Right renal pelvis (tissue), 4 donors: ENCODE results near the gene PACS2. TPM values are rescaled to one million over a fixed set of nuclear protein-coding genes. Genes with fewer than 3 reads are reported as not detected.
"Not testable (repeated sequence)": the region's sequence is repeated elsewhere in the genome, so short reads cannot be mapped to it uniquely, and the experiment has no call there.

Experiments used
- DNase-seq, 4 donors: peaks; one replicate each; pipeline ENCODE4 v3.0.0-alpha.2; 2013; ENCODE audit warnings: low read depth in 4 of 4, low spot score in 3 of 4, missing footprints in 1 of 4
- polyA plus RNA-seq, 4 donors: library from polyadenylated mRNA; unstranded; fragments of 120-200 nt; gene quantifications; one replicate each; pipeline ENCODE4 v1.2.1, GENCODE V29; 2013; ENCODE audit not compliant: insufficient read length in 4 of 4

Gene PACS2
- polyA plus RNA-seq, 4 donors, result 59.3 to 72.4 (median 62.6) TPM

DNA sequence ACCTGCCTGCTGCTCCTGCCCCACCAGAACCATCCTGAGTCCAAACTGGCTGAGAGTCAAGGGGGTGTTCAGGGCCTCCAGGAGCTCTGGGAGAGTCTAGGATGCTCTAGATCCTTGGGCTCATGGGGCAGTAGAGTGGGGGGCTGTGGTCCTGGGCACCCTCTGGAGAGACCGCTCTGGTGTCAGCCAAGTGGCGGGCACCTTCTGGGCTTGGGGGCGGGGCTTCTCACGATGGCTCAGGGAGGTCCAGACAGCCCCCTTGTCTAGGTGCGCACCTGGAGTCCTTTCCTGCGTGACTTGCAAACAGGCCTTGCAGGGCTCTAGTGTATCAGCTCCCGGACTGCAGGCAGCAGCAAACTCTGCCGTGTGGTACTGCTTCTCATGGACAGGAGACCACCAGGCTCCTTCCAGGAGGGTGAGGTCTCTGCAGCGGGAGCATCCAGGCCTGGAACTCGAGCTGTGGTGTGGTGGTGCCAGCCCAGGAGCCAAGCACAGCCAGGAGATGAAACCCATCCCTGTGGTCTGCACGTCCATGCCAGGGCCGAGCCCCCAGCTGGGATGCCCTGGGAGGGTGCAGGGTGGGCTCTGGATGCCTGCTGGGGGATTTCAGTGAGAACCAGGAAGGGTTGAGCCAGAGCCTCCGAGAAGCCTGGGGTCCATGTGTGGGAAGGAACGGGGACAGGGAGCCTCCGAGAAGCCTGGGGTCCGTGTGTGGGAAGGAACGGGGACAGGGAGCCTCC lies 15.0 kb downstream of the PACS2 start:
- no peak for DNase-seq

DNA sequence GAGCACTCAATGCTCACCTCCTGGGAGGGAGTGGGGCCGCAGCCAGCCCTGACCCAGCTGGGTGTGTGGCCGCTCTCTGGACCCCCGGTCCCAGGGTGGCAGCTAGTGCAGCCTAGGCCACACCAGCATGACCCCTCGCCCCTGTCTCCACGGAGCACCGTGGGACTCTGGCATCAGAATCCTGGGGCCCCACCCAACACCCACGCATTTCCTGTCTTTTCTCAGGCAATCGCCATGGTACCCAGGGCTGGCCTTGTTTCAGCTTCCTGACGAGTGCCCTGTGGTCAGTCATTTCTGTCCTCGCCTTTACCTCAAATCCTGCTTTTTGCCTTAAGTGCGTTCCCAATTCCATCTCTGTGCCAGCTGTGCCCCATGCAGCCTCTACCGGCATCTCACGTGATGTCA lies 15.9 kb downstream of the PACS2 start:
- DNase-seq, result no peak

DNA sequence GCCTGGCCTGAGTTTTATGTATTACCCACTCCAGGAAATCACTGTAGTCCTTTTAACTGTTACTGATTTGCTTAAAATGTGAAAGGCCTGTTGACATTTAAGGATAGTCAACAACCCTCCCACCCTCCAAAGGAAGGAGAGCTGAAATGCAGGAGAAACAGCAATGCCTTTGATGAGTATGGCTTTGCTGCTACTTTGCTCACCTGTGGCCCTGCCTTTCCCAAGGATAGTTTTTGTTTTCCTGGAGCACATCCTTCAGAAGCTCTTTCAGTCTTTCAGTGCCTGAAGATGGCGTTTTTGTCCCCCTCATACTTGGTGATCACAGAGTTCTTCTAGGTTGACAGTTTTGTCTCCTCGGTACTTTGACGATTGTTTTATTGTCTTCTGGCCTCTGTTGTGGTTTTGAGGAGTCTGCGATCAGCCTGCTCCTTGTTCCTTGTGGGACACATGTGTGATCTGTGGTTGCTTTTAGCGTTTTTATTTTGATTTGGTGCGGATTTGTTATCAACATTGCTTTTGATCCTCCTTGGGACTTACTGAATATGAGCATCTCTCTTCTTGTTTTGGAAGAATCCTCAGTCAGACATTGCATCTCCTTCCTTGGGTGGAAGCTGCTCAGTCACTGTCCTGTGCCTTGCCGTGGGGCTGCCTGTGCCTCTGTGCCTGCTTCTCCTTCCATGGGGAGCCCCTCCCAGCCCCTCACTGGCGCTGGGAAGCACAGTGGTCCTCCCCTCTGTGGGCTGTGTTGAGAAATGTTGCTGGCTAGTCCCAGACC lies 17.2 kb downstream of the PACS2 start:
- no peak for DNase-seq

DNA sequence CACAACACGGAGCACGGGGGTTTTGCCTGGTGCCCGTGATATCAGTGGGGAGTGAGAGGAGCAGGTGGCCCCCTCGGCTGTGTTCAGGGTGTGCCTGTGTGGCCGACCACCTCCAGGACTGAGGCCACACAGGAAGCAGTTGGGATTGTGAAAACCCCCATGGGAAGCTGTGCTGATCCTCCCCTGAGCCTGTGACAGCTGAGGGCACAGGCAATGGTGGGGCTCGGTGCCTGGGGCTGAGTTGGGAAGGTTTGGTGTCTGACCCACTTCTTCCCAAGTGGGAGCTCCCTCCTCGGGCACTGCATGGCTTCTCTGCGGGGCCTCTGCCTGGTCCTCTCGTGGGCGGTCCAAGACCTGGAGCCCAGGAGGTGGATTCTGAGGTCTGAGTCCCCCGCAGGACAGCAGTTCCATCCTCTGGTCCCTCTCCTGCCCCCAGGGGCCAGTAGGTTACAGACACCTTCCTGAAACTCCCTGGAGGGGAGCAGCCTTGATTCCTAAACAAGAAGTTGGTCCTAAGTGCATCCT lies 17.9 kb downstream of the PACS2 start:
- DNase-seq, result no peak

DNA sequence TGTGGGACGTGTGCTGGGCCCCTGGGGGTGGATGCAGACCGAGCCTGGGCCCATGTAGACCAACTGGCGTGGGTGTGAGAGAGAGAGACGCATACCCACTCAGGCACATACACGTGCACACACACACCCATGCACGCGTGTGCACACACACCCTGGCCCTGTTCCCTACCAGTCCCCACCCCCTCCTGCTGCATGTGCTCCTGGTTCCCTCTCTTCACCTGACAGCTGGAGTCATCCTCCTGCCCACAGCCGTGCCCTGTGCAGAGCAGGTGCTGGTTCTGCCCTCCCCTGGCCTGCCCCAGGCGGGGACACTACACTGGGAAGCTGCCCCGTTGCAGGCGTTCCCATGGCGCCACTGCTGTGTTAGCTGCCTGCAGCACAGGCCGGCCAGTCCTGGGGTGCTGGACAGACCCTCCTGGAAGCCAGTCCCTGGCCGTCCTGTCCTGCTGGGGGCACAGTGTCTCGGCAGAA lies 18.5 kb downstream of the PACS2 start:
- no peak for DNase-seq

DNA sequence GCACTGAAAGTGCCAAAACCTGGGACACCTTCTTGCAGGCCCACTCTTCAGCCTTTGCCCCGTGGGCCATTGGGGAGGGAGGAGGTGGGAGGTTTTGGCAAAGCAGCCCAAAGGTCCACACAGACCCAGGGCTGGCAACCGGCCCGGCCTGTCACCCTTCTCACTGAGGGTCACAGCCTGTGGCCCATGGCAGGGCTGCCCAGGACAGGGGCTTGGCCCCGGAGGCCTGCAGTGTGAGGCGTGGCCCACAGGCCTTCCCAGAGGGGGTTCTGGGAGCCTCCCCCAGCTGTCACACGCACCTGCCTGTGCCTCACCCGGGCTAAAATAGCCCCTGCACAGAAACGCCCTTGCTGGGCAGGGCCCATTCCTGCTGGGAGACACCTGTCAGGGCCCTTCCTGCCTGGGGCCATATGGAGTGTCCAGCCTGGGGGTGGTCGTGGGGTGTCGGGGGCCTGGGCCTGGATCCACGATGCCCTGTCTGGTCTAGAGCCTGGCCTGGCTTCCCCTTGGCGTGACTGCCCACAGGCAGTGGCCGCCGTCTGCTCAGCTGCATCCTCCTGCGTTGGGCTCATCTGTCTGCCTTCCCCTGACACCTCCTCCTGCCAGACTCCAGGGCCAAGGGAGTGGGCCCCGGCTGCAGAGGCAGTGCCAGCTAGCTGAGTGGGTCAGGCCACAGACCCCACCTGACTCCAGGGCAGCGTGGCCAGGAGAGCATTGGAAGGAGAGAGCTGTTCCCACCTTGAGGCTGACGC lies 19.2 kb downstream of the PACS2 start:
- no peak for DNase-seq

DNA sequence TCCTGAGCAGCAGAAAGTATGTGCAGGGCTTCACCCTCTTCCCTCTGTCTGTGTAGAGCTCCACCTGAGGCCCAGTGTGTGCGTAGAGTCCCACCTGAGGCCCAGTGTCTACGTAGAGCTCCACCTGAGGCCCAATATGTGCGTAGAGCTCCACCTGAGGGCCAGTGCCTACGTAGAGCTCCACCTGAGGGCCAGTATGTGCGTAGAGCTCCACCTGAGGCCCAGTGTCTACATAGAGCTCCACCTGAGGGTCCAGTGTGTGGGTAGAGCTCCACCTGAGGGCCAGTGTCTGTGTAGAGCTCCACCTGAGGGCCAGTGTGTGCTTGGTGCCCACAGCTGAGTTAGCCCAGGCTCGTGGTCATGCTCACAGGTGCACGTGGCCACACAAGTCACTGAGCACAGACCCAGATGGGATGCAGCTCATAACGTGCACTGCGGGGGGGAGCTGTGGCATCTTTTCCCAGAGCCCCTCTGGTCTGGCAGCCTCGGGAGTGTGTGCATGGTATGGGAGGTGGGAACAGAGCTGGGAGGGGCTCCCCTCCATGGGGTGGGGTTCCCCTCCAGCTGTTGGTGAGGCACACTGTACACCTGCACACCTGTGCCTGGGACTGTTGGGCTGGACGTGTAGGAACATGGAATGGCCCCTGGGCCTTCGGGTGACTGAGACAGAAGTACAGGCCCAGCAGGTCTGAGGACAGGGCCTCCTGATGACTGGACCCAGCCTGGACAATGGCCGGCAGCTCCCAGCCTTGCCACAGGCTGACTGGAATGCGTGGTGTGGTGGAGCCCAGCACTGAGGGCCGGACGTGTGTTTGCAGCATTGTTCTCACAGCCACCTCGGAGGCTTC lies 20.1 kb downstream of the PACS2 start:
- DNase-seq, result no peak

DNA sequence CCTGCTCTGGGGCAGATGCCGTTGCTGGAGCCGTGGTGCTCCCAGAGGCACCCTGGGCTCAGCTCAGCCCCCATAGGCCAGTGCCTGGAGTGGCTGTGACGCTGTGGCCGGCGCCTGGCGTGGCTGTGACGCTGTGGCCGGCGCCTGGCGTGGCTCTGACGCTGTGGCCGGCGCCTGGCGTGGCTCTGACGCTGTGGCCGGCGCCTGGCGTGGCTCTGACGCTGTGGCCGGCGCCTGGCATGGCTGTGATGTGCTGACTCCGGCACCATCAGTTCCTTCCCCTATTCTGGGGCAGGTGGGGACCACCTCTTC lies 20.6 kb downstream of the PACS2 start:
- DNase-seq, result not testable (repeated sequence)

DNA sequence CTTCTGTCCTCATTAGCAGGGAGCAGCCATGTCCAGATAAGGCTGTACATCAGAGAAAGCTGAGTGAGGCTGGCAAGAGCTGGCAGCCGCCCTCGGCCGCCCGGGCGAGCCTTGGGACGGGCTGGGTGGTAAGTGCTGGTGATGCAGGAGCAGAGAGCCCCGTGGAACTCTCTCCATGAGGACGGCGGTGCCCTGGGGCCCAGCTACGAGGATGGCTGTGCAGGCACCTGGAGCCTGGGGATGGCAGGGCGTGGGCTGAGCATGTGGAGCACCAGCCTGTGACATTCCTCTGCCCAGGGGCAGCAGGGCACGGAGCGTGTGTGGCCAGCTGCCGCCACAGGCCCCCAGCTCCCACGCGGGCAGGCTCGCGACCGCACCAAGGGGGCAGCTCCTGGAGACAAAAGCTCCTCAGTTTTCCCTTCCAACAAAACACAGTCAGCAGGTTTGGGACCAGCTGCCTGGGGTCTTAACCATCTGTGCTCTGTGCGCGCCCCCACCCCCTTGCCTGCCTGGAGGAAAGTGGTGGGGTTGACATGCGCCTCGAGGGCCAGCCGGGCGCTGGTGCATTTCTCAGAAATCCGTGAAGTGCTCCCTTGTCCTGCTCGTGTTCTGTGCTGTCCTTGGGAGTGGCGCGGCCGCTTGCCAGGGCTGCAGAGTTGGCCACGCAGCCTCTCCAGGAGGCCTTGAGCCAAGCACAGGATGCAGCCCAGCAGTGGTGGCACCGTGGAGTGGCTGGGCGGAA lies 21.4 kb downstream of the PACS2 start:
- DNase-seq, result no peak

DNA sequence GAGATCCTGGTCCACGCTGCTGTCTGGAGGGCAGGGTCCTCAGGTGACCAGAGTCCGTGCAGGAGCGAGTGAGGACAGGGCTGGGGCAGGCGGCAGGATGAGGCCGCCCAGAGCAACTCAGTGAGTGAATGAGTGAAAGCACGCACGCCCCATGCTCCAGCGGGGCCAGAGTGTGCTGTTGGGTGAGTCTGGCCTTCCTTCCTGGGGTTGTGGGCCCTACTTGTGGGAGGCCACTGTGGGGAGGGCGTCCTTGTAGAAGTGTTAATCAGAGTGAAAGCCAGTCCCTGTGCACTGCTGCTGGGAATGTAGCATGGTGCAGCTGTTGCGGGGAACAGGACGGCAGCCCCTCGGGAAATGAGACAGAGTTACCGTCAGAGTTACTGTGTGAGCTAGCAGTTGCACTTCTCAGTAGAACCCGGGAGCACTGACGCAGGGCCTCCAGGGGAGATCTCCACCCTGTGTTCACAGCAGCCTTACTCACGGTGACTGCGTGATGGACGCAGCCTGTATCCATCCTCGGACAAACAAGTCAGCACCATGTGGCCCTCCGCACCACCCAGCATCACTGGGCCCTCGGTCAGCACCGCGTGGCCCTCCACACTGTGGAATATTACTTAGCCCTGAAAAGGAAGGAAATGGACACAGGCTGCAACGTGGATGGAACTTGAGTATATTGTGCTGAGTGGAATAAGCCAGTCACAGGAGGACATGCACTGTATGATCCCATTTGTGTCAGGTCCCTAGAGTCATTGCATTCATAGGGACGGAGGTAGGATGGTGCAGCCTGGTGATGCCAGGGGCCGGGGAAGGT lies 22.1 kb downstream of the PACS2 start:
- no peak for DNase-seq

DNA sequence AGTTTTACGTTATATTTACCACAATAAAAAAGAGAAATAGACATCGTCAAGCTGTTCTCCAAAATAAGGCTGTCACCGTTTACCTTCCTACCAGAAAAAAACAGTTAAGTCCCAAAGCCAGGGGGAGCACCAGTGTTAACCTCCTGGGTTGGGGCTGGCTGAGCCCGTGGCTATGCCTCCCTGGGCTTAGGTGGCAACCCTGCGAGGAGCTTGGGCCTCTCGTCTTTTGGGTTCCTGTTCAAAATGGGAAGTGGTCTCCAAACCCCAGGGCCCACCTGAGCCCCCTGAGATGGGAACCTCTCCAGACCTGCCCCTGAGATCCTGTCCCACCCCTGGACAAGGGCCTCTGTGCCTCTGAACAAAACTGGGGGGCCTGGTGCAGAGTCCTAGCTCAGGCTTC lies 22.9 kb downstream of the PACS2 start:
- DNase-seq, result no peak

DNA sequence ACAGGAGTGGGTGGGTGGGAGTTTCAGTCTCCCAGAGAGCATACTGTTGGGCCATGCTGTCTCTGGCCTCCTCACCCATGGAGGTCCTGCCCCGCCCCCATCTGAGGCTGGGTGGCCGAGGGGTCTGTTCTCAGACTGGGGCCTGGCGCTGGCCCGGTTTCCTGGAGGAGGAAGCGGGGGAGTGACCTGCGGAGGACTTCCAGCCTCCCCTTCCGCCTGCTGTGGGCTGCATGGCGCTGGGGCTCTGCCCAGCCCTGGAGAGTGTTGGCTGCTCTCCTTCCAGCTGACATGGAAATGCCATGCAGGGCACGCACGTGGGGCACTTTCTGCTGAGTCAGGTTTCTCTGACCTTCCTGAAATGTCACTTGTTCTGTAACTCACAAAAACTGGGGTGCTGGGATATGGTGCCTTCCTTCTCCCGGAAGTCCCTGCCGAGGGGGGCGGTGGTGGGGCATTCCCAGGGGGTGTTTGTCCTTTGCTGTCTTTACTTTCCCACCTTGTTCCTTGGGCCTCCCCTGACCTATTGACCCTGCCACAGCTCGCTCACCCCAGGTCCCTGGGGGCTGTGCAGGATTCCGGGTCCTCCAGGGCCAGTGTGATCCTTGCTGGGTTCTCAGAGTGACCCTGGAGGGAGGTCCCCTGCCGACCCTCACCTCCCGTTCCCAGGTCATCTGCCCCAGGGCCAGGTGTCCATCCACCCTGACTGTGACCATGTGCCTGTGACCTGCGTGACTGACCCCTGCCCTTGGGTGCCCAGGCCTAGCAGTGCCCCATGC lies 23.6 kb downstream of the PACS2 start:
- no peak for DNase-seq

DNA sequence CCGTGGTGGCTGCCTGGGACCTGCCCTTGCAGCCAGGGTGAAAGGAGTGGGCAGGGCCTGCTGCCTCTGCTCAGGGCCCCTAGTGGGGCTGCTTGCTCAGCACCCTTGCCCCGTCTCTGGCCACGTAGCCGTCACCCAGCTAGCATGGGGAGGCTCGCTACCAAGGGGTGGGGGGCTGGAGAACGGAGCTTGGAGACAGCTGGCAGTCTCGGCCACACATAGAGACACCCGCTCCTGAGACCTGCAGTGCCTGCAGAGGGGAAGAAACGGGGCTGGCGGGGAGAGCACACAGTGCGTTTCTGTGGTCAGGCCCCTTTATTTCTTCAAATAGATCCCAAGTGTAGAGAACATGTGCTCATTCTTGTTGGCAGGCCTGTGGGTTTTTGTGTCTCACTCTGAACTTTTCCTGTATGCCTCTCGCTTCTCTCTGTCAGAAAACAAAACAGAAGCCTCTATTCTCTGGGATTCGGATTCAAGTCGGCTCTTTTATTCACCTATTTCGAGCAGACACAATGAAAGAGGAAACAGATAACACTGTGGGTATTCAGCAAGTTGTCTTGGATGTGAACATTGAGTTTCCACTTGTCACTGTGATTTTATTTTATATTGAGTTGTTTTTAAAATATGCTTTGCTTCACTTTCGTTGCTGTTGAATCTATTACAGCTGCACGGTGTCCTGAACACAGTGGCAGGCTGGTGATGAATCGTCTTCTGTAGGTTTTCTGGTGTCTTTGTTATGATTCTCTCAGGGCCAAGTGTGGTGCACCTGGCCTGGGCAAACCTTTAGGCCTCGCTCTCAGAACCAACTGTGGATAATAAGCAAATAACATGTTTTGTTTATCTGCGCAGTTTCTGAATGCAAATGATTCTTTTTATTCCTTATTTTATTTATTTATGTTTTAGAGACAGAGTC lies 26.5 kb downstream of the PACS2 start:
- no peak for DNase-seq

DNA sequence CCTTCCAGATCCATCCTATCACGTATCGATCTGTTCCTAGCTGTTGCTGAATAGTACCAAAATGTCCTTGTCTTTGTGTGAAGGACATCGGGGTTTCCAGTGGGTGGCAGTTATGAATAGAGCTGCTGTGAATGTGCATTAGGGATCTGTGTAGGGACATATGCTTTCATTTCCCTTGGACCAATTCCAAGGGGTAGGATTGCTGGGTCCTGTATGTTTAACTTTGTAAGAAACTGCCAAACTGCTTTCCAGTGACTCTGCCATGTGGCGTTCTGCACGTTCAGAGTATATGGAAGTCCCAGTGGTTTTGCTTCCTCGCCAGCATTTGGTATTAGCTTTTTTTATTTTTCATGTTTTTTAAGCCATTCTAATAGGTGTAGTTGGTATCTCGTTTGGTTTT lies 28.6 kb downstream of the PACS2 start:
- no peak for DNase-seq

DNA sequence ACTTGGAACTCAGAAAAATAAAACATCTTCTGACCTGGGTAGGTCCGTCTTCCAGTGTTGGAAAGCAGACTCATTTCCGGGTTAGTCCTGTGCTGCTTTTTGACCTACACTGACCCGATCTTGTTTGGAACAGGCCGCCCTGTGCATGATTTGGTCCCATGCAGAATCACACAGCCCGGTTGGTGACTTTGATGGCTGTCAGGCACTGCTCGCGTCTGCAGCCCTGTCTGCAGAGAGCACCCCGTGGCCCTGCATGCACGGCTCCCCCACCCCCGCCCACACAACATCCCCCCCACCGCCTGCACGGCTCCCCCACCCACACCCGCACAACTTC lies 31.6 kb downstream of the PACS2 start:
- no peak for DNase-seq

DNA sequence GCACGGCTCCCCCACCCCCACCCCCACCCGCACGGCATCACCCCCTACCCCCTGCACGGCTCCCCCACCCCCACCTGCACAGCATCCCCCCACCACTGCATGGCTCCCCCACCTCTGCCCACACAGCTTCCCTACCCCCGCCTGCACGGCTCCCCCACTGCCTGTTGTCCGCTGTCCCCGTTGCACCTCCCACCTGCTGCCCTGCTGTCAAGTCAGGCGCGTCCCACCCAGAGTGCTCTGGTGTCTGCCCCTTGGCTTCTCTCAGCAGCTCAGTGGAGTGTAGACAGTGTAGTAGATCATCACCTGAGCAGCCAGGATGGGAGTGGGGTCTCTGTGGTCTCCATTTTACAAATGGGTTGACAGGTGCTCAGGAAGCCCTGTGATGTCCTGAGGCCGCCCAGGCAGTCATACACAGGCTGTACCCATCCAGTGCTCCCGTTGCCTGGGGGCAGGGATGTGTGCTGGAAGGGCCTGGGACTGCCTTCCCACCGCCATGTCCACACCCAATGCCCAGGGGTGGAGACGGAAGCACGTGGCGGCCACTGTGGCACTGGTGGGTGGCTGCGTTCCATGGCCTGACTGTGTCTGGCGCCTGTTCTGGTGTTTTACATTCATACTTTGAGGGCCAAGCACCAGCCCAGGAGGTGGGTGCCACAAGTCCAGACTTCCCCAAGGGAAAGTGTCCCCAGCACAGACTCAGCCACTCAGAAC lies 32.5 kb downstream of the PACS2 start:
- DNase-seq, result peak in 3 of 4 donors; percentile 22 to 33 (median 32)

DNA sequence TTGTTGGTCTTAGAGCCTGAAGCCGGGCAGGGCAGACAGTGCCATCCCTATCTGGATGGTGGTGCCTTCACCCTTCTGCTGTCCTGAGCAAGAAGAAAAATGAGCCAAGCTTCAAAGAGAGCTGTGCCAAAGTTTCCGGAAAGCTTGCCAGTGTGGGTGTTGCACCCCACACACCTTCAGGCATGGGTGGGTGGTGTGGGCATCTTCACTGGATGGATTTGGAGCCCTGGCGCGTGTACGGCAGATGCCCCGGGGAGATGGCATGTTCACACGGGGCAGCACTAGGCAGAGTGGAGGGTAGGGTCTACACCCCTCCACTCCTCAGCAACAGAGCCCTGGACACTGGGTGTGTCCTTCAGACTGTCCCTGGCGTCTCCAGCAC lies 33.0 kb downstream of the PACS2 start:
- DNase-seq, result no peak
